ENCODE measurements around the gene UGT1A7. TPM values are rescaled to one million over a fixed set of nuclear protein-coding genes. Genes with fewer than 3 reads are reported as not detected.

UGT1A7 gene
- total and polyA plus RNA-seq, 2 donors = 0.08 to 2.5 TPM

GRCh38 chr2:233820774-233821105 lies 139.0 kb downstream of the UGT1A7 start:
- 80% methylated on average over 6 of the region's 6 CpGs for WGBS
- H3K27ac ChIP-seq (ENCODE audit: low read depth) = no peak overlapping the region
- no peaks in the 10 kb centered on the region for H3K4me1 ChIP-seq (ENCODE audit: insufficient read depth)
- no peaks in the 10 kb centered on the region for H3K36me3 ChIP-seq (ENCODE audit: insufficient read depth)
- H3K4me3 ChIP-seq (ENCODE audit: low read depth, low read length) = no peak overlapping the region
- no peak for DNase-seq (ENCODE audit: extremely low spot score)

DNA sequence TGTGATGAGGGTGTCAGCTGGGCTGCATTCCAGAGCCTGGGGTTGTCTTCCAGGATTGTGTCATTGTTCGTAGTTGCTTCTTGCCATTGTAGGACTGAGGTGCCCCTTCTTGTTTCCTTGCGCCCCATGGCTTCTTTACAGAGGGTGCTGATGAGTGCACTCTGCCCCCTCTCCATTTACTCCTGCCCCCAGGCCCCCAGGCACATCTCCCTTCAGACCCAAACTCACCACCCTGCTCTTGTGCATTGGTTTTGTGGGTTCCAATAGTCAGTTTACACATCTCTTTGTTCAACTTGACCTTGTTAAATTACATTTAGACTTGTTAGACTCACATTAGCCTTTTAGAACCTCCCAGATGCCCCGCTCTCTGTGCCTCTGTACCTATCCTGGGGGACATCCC lies 139.5 kb downstream of the UGT1A7 start:
- H3K27ac ChIP-seq (ENCODE audit: low read depth) = no peak overlapping the region
- no peaks in the 10 kb centered on the region for H3K36me3 ChIP-seq (ENCODE audit: insufficient read depth)
- no peak overlapping the region for H3K4me3 ChIP-seq (ENCODE audit: low read depth, low read length)
- H3K4me1 ChIP-seq (ENCODE audit: insufficient read depth) = no peaks in the 10 kb centered on the region
- DNase-seq (ENCODE audit: extremely low spot score) = no peak
- WGBS = 83% methylated on average over 3 of the region's 3 CpGs

DNA sequence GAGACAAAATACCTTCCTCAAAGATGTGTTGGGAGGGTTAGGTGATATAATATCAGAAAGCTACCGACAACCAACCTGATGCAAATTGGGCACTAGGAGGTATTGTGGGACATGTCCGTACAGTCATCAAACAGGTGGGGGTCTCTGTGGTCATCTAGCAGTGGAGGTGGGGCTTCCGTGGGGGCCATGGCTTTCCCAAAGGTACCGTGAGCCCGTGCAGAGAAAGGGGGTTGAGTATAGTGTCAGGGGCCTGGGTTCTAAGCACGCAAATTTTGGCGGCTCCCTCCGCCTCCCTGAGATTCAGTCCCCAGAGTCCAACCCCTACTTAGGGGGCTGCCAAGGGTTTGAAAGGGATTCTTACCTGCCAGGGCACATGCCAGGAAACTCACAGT lies 140.0 kb downstream of the UGT1A7 start:
- no peak overlapping the region for H3K4me3 ChIP-seq (ENCODE audit: low read depth, low read length)
- H3K27ac ChIP-seq (ENCODE audit: low read depth) = no peak overlapping the region
- no peaks in the 10 kb centered on the region for H3K36me3 ChIP-seq (ENCODE audit: insufficient read depth)
- DNase-seq (ENCODE audit: extremely low spot score) = no peak
- WGBS = 92% methylated on average over 8 of the region's 8 CpGs
- H3K4me1 ChIP-seq (ENCODE audit: insufficient read depth) = no peaks in the 10 kb centered on the region

- no peak for DNase-seq (ENCODE audit: extremely low spot score)
- Histone ChIP-seq H3K27ac (ENCODE audit: low read depth) (no peak overlapping the region), H3K4me1 (ENCODE audit: insufficient read depth) (no peaks in the 10 kb centered on the region), H3K36me3 (ENCODE audit: insufficient read depth) (no peaks in the 10 kb centered on the region), H3K4me3 (ENCODE audit: low read depth, low read length) (no peak overlapping the region)
- 84% methylated on average over 21 of the region's 21 CpGs for whole genome bisulfite sequencing
Observed at GRCh38 chr2:233822101-233822771, 140.5 kb downstream of the UGT1A7 start.

Other genes starting within 250 kb of the UGT1A7 start
- 59.6 TPM for gene USP40, start 115.1 kb upstream of the UGT1A7 start, total RNA-seq
- gene USP40, start 115.1 kb upstream of the UGT1A7 start, polyA plus RNA-seq = 16.0 TPM
- gene UGT1A8, start 64.3 kb upstream of the UGT1A7 start, total RNA-seq = 0.16 TPM
- 0.56 TPM for gene UGT1A8, start 64.3 kb upstream of the UGT1A7 start, polyA plus RNA-seq
- gene UGT1A10, start 45.5 kb upstream of the UGT1A7 start, total RNA-seq = not detected
- not detected for gene UGT1A10, start 45.5 kb upstream of the UGT1A7 start, polyA plus RNA-seq
- not detected for gene UGT1A9, start 10.0 kb upstream of the UGT1A7 start, total RNA-seq
- 0.16 TPM for gene UGT1A9, start 10.0 kb upstream of the UGT1A7 start, polyA plus RNA-seq
- gene UGT1A6, start 11.0 kb downstream of the UGT1A7 start, total RNA-seq = 17.6 TPM
- gene UGT1A6, start 11.0 kb downstream of the UGT1A7 start, polyA plus RNA-seq = 19.9 TPM
- gene UGT1A5, start 31.0 kb downstream of the UGT1A7 start, total RNA-seq = 0.79 TPM
- gene UGT1A5, start 31.0 kb downstream of the UGT1A7 start, polyA plus RNA-seq = not detected
- 1.1 TPM for gene UGT1A4, start 36.8 kb downstream of the UGT1A7 start, total RNA-seq
- gene UGT1A4, start 36.8 kb downstream of the UGT1A7 start, polyA plus RNA-seq = 1.2 TPM
- gene UGT1A3, start 47.1 kb downstream of the UGT1A7 start, total RNA-seq = 1.2 TPM
- 0.14 TPM for gene UGT1A3, start 47.1 kb downstream of the UGT1A7 start, polyA plus RNA-seq
- gene UGT1A1, start 78.4 kb downstream of the UGT1A7 start, total RNA-seq = 1.9 TPM
- 5.6 TPM for gene UGT1A1, start 78.4 kb downstream of the UGT1A7 start, polyA plus RNA-seq
- 0.32 TPM for gene MROH2A, start 96.4 kb downstream of the UGT1A7 start, total RNA-seq
- gene MROH2A, start 96.4 kb downstream of the UGT1A7 start, polyA plus RNA-seq = 7.3 TPM
- 8.9 TPM for gene HJURP, start 172.6 kb downstream of the UGT1A7 start, total RNA-seq
- gene HJURP, start 172.6 kb downstream of the UGT1A7 start, polyA plus RNA-seq = 0.27 TPM
- not detected for gene TRPM8, start 235.5 kb downstream of the UGT1A7 start, total RNA-seq
- 0.05 TPM for gene TRPM8, start 235.5 kb downstream of the UGT1A7 start, polyA plus RNA-seq